Stimulated activated CD8-positive, alpha-beta memory T cell treated with anti-CD3 and anti-CD28 coated beads, Interleukin-2, amount 100 ng/mL, for 1 hour (primary cell): ENCODE data around the gene MRFAP1L1.
"Not testable (repeated sequence)": the region's sequence is repeated elsewhere in the genome, so short reads cannot be mapped to it uniquely, and the experiment has no call there.

Experiments used
- DNase-seq, 2 donors: peaks; one replicate each; pipeline ENCODE4 v3.0.0-alpha.2; 2020; ENCODE audit warnings: low read depth in 2 of 2

The MRFAP1L1 gene

GRCh38 chr4:6688879-6689505 is 20.7 kb downstream of the MRFAP1L1 start:
- DNase-seq: peak; percentile 49 to 53

GRCh38 chr4:6687947-6688878 is 21.5 kb downstream of the MRFAP1L1 start:
- no peak for DNase-seq

- no peak for DNase-seq
Measured at GRCh38 chr4:6686104-6686787, 23.4 kb downstream of the MRFAP1L1 start.

GRCh38 chr4:6684656-6685055 is 25.0 kb downstream of the MRFAP1L1 start:
- no peak for DNase-seq

GRCh38 chr4:6682862-6683590 is 26.6 kb downstream of the MRFAP1L1 start:
- DNase-seq: no peak

GRCh38 chr4:6681191-6681590 is 28.5 kb downstream of the MRFAP1L1 start:
- no peak for DNase-seq

- DNase-seq: no peak
Measured at GRCh38 chr4:6680372-6681034, 29.2 kb downstream of the MRFAP1L1 start.

GRCh38 chr4:6676722-6677558 is 32.7 kb downstream of the MRFAP1L1 start:
- DNase-seq: no peak

GRCh38 chr4:6674500-6675149 is 35.0 kb downstream of the MRFAP1L1 start:
- peak in 1 of 2 donors; percentile 42 for DNase-seq

GRCh38 chr4:6673660-6674499 is 35.8 kb downstream of the MRFAP1L1 start:
- DNase-seq: peak; percentile 84 to 88

- DNase-seq: not testable (repeated sequence)
Measured at GRCh38 chr4:6673191-6673659, 36.4 kb downstream of the MRFAP1L1 start.

GRCh38 chr4:6672541-6673190 is 37.0 kb downstream of the MRFAP1L1 start:
- DNase-seq: not testable (repeated sequence)

GRCh38 chr4:6672131-6672530 is 37.5 kb downstream of the MRFAP1L1 start:
- no peak for DNase-seq

GRCh38 chr4:6671648-6672047 is 38.0 kb downstream of the MRFAP1L1 start:
- no peak for DNase-seq

- DNase-seq: no peak
Measured at GRCh38 chr4:6668391-6668790, 41.3 kb downstream of the MRFAP1L1 start.

GRCh38 chr4:6665320-6665654 is 44.4 kb downstream of the MRFAP1L1 start:
- DNase-seq: no peak

- DNase-seq: no peak
Measured at GRCh38 chr4:6663596-6664393, 45.9 kb downstream of the MRFAP1L1 start.
